MCF 10A (cell line): ENCODE measurements around the gene CORO2A. TPM values are rescaled to one million over a fixed set of nuclear protein-coding genes. Genes with fewer than 3 reads are reported as not detected.

ENCODE experiments used
- BruUV-seq: library from RNA; stranded (reverse); fragments of 400-500 nt; replicated peaks from 2 replicates; lab custom pipeline; 2021; lab: Mats Ljungman, UMichigan
- CTCF ChIA-PET: fragments of 300-600 bp; sonication (Branson Sonifier 250); formaldehyde crosslinking; extraction: SDS; loops from one replicate; lab custom pipeline; 2021; ENCODE audit warnings: antibody characterized with exemption, inconsistent platforms; lab: Yijun Ruan, JAX
- POLR2A ChIA-PET: fragments of 300-600, 350-650 bp; sonication (Branson Sonifier 250); formaldehyde crosslinking; extraction: SDS; loops from one replicate; lab custom pipeline; 2020; ENCODE audit warnings: antibody characterized with exemption, inconsistent platforms; lab: Yijun Ruan, JAX
- DNase-seq: peaks from one replicate; pipeline ENCODE4 v3.0.0-alpha.2; 2018; ENCODE audit not compliant: unreplicated experiment
- H3K27ac Mint-ChIP-seq: one replicate; pipeline ENCODE4 v1.8.0; 2022; ENCODE audit warnings: mild to moderate bottlenecking, low read depth, mixed read lengths; ENCODE audit not compliant: unreplicated experiment
- H3K27me3 Mint-ChIP-seq: one replicate; pipeline ENCODE4 v1.8.0; 2022; ENCODE audit warnings: mixed read lengths; ENCODE audit not compliant: insufficient read depth, unreplicated experiment
- H3K36me3 Mint-ChIP-seq: one replicate; pipeline ENCODE4 v1.8.0; 2022; ENCODE audit warnings: mild to moderate bottlenecking, moderate library complexity, mixed read lengths; ENCODE audit not compliant: insufficient read depth, unreplicated experiment
- H3K4me1 Mint-ChIP-seq: one replicate; pipeline ENCODE4 v1.8.0; 2022; ENCODE audit warnings: mixed read lengths; ENCODE audit not compliant: insufficient read depth, unreplicated experiment
- H3K4me3 Mint-ChIP-seq: one replicate; pipeline ENCODE4 v1.8.0; 2022; ENCODE audit warnings: mild to moderate bottlenecking, moderate library complexity, mixed read lengths; ENCODE audit not compliant: unreplicated experiment
- H3K9me3 Mint-ChIP-seq: one replicate; pipeline ENCODE4 v1.8.0; 2022; ENCODE audit warnings: mixed read lengths; ENCODE audit not compliant: unreplicated experiment
- intact Hi-C: fragments of 100-400 bp; cut with micrococcal nuclease; formaldehyde crosslinking; loops from 2 replicates; pipeline ENCODE4 v1.14.1; 2022
- total RNA-seq: library from RNA; stranded (reverse); gene quantifications from 2 replicates; pipeline ENCODE4 v1.2.3, GENCODE V29; 2022
- TF ChIP-seq, protein P1 (sequence below): fragments of 200-600 bp; IDR thresholded peaks from one replicate; pipeline ENCODE4 v1.8.0; 2022; ENCODE audit warnings: antibody characterized with exemption, mild to moderate bottlenecking; ENCODE audit not compliant: unreplicated experiment

The CORO2A gene
- total RNA-seq, 1 experiment from 2014 or later: 3.4 TPM

DNA sequence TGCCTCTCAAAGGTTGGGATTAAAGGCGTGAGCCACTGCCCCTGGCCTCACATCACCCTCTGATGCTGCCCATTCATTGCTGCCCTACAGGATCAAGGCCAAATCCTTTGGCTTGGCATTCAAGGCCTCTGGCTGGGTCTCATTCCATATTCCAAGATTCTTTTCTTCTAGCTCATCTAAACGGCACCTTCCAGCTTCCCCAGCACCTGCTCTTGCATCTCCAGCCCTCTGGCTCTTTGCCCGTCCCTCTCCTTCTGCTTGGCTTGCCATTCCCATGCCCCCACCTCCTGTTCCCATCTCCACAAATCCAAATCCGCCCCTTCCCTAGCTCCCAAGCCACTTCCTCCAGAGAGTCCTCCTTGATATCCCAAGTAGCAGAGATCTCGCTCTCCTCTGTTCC, 33.1 kb downstream of the CORO2A start:
- Mint-ChIP-seq H3K4me3 (no peak overlapping the region), H3K27me3 (no peaks in the 10 kb centered on the region), H3K36me3 (no peaks in the 10 kb centered on the region), H3K9me3 (no peaks in the 10 kb centered on the region), H3K4me1 (no peaks in the 10 kb centered on the region), H3K27ac (no peak overlapping the region)
- no peak for DNase-seq
- CTCF ChIA-PET: interaction anchor here (0.6 to 0.7 kb wide), 2 partner anchors 31 to 252 kb away, joined by 4 read pairs; no protein-coding TSS in a partner anchor
- no TSS peak for BruUV-seq
- intact Hi-C loops: no loop called here
- POLR2A ChIA-PET: no interaction called here
- TF ChIP-seq, protein P1, sequence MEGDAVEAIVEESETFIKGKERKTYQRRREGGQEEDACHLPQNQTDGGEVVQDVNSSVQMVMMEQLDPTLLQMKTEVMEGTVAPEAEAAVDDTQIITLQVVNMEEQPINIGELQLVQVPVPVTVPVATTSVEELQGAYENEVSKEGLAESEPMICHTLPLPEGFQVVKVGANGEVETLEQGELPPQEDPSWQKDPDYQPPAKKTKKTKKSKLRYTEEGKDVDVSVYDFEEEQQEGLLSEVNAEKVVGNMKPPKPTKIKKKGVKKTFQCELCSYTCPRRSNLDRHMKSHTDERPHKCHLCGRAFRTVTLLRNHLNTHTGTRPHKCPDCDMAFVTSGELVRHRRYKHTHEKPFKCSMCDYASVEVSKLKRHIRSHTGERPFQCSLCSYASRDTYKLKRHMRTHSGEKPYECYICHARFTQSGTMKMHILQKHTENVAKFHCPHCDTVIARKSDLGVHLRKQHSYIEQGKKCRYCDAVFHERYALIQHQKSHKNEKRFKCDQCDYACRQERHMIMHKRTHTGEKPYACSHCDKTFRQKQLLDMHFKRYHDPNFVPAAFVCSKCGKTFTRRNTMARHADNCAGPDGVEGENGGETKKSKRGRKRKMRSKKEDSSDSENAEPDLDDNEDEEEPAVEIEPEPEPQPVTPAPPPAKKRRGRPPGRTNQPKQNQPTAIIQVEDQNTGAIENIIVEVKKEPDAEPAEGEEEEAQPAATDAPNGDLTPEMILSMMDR: no peak

DNA sequence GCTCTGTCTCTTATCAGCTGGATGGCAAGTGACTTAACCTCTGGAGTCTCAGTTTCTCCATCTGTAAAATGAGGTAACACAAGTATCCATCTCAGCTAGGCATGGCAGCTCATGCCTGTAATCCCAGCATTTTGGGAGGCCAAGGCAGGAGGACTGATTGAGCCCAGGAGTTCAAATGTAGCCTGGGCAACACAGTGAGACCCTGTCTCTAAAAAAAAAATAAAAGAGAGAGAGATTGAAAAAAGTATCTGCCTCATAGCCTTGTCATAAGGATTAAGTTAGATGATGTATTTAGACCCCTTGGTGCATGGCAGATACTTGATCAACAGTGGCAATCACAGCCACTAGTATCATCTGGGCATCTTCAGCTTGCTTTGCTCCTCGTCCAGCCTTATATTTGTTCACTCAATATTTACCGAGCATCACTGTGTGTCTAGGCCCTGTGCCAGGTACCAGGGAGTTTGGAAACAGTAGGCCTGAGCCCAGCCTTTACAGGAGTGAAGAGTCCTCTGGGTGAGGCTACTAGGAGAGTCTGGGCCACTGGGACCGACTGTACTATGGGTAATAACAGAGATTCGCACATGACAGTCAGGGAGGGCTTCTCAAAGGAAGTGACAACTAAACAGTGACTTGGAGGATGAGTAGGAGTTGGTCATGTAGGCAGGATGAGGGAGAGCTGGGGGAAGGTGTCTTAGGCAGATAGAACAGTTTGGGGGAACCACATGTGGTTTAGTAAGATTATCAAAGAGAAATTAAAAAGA, 34.2 kb downstream of the CORO2A start:
- Mint-ChIP-seq H3K4me3 (no peak overlapping the region), H3K9me3 (no peaks in the 10 kb centered on the region), H3K36me3 (no peaks in the 10 kb centered on the region), H3K27me3 (no peaks in the 10 kb centered on the region), H3K4me1 (no peaks in the 10 kb centered on the region), H3K27ac (no peak overlapping the region)
- DNase-seq: peak; percentile 16
- BruUV-seq: no TSS peak
- intact Hi-C loops: no loop called here
- TF ChIP-seq, protein P1: no peak
- ChIA-PET CTCF (interaction anchor here (0.7 kb wide), 1 partner anchor 670 kb away, joined by 4 read pairs; no protein-coding TSS in a partner anchor), POLR2A (interaction anchor here (1.2 kb wide), 1 partner anchor 12 kb away, joined by 3 read pairs; no protein-coding TSS in a partner anchor)

DNA sequence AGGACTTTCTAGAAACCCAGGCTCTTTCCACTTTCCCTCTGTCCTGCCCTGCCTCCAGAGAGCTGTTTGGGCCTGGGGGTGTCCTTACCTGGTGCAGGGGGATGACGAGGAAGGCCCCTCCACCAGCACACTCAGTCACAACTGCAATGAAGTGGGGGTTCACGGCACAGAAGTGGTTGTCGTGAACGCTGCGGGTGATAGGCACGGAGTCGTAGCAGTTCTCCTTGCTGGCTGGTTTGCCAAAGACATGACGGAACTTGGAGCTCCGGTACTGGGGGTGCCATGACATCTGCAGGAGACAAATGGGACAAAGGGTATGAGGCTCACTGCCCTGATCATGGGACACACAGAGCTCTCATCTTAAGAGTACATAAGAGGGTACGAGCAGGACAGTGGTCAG, 35.1 kb downstream of the CORO2A start:
- CTCF ChIA-PET: interaction anchor here (0.6 to 0.9 kb wide), 3 partner anchors 167 to 670 kb away, joined by 3 to 4 read pairs (median 3); no protein-coding TSS in a partner anchor
- H3K9me3 Mint-ChIP-seq: no peaks in the 10 kb centered on the region
- no peaks in the 10 kb centered on the region for H3K4me1 Mint-ChIP-seq
- TF ChIP-seq, protein P1: no peak
- DNase-seq: no peak
- no peak overlapping the region for H3K4me3 Mint-ChIP-seq
- no peak overlapping the region for H3K27ac Mint-ChIP-seq
- no TSS peak for BruUV-seq
- no peaks in the 10 kb centered on the region for H3K36me3 Mint-ChIP-seq
- no peaks in the 10 kb centered on the region for H3K27me3 Mint-ChIP-seq
- intact Hi-C loops: no loop called here
- POLR2A ChIA-PET: interaction anchor here (1.2 kb wide), 1 partner anchor 11 kb away, joined by 3 read pairs; no protein-coding TSS in a partner anchor

DNA sequence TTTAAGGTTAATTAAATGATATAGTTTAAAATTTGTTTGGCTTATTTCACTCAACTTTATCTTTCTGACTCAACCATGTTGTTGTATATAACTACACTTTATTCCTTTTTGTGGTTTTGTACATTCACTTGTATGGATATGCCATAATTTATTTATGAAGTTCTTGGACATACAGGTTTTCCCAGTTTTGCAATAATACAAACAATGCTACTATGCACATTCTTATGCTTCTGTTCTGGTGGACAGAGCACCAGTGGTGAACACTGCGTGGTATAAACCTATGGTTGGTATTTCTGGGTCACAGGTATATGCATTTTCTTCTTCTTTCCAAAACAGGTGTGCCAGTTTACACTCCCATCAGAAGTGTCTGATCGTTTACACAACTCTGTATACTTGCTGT, 37.8 kb downstream of the CORO2A start:
- no peaks in the 10 kb centered on the region for H3K4me1 Mint-ChIP-seq
- no peak overlapping the region for H3K4me3 Mint-ChIP-seq
- no peak overlapping the region for H3K27ac Mint-ChIP-seq
- intact Hi-C loops: no loop called here
- no peaks in the 10 kb centered on the region for H3K27me3 Mint-ChIP-seq
- no peaks in the 10 kb centered on the region for H3K36me3 Mint-ChIP-seq
- H3K9me3 Mint-ChIP-seq: no peaks in the 10 kb centered on the region
- ChIA-PET CTCF (no interaction called here), POLR2A (interaction anchor here (1.6 kb wide), 1 partner anchor 13 kb away, joined by 3 read pairs; no protein-coding TSS in a partner anchor)
- DNase-seq: no peak
- TF ChIP-seq, protein P1: no peak
- BruUV-seq: no TSS peak
